NCI-H2029 treated with DMSO at 0.1 percent for 48 hours (cell line): ENCODE results near the gene ABR.
"Not testable (repeated sequence)": the region's sequence is repeated elsewhere in the genome, so short reads cannot be mapped to it uniquely, and the experiment has no call there.

Experiments
- DNase-seq: peaks from one replicate; lab custom pipeline; 2025; lab: John Stamatoyannopoulos, UW

ABR gene

GRCh38 chr17:1008008-1008761, 171.6 kb downstream of the ABR start:
- no peak for DNase-seq

GRCh38 chr17:1007310-1008007, 172.3 kb downstream of the ABR start:
- no peak for DNase-seq

DNA sequence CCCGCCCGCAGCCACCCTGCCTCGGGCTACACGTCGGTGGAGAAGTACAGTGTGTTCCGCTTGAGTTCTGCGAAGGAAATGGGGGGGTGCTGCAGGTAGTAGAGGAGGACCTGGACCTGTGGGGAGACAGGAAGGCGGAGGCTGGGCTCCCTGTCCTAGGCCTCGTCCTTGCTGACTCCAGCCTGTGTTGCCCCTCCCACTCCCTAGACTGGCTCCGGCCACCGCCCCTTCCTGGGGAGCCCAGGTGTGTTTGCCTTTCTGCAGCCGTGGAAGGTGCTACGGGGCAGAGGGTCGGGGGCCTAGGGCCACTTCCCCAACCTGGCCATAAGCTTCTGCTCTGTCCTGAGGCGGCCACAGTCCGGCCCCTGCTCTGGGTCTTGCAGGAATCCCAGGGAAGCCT, 173.7 kb downstream of the ABR start:
- peak; percentile 32 for DNase-seq

DNA sequence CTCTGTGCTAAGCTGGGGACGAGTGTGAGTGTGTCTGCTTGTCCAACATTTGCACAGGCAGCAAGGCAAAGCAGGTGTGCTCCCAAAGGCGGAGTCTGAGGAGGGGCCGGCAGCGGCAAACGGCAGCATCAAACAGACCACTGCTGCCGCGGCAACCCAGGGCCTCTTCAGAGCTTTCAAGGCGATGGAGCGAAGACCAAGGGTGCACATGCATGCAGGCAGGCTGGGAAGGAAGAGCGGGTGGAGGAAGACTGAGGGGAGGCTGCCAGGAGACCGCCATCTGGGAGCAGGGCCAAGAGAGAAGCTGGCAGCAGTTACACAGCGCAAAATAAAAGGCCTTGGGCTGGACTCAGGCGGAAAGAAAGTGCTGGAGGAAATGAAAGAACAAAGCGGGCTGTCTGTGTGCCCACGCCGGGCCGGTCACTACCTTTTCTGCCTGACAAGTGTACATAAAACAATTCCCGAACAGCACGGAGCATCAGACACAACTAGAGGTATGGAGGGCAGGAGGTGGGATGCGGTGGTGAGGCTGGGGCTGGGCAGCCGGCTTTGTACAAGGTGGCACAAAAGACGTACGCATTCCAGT, 174.3 kb downstream of the ABR start:
- peak; percentile 32 for DNase-seq

- DNase-seq: no peak
Measured at GRCh38 chr17:1004769-1005295, 174.9 kb downstream of the ABR start.

GRCh38 chr17:1003972-1004768, 175.6 kb downstream of the ABR start:
- no peak for DNase-seq

- DNase-seq: no peak
Measured at GRCh38 chr17:1003633-1003971, 176.2 kb downstream of the ABR start.

DNA sequence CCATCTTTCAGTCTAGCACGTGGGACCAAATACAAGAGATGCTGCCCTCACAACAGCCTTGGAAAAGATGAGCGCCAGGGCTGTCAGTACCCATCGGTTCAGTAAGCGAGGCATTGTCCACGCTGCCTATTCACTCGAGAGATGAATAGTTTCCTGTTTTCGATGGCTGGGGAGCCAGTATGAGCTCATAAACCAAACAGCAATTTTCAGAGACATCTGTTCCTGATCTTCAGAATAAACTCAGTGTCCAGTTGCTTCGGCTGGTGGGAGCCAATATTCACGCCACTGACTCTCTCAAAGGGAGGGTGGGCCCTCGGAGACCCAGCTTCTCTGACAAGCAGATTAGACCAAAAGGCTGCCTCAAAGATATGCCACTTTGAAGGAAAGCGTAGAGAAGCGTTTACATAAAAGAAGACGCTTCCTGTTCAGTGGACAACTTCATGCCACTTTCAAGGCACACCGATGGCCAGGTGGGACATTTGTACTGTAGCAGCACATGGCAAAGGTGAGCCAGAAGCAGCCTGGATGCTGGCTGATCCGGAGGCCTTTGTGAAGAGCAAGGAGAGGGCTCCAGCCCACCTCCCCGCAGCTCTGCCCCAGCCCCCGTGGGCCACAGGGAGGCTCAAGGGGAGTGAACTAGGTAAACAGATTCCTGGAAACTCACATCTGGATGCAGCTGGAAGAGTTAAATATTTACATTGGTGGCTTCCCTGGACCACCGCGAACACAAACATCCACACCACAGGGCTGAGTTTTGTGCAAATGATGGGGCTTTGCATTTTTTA, 176.8 kb downstream of the ABR start:
- DNase-seq: peak; percentile 13

- no peak for DNase-seq
Measured at GRCh38 chr17:1002412-1002753, 177.4 kb downstream of the ABR start.

DNA sequence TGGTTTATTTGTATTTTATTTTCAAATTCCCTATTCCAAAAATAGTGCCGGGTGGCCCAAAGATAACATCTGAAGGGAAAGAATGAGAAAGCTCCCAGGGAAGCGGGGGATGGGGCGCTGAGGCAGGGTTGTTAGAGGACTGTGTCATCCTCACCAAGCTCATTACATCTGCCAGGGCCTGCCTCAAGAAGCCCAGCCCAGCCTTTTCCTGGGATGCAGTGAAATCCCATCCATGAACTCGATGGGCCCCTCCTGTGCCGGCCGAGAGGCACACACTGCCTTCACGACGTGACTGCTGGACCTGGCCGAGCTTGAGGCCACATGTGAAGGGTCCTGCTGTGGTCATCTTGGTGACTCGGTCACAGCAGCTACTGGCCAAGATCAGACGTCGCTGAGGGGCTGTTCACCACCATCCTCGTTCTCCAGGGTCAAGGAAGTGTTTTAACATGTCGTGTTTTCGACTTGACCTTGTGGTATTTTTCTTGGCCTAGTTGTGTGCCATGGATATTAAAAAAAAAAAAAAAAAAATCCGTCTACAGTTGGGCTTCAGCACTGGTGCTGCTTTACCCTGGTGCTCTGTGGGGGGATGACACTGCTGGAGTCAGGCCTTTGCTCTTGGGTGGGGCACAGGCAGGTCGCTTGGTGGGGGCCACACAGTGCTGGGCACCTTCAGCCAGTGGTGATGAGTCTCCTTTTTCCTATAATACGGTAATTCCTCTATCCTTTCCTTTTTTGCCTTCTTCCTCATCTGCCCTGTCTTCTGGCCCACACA, 178.0 kb downstream of the ABR start:
- DNase-seq: no peak

- DNase-seq: no peak
Measured at GRCh38 chr17:1000597-1001461, 179.0 kb downstream of the ABR start.

GRCh38 chr17:998111-998510, 181.7 kb downstream of the ABR start:
- DNase-seq: no peak

GRCh38 chr17:996554-997344, 183.0 kb downstream of the ABR start, which contains the start of gene TIMM22:
TIMM22 (plus strand) TSS chr17:997129; CDS start chr17:997143, 14 bp downstream.
- DNase-seq: peak; percentile 59

- not testable (repeated sequence) for DNase-seq
Measured at GRCh38 chr17:995324-995723, 184.5 kb downstream of the ABR start.

- DNase-seq: no peak
Measured at GRCh38 chr17:992933-993332, 186.8 kb downstream of the ABR start.

DNA sequence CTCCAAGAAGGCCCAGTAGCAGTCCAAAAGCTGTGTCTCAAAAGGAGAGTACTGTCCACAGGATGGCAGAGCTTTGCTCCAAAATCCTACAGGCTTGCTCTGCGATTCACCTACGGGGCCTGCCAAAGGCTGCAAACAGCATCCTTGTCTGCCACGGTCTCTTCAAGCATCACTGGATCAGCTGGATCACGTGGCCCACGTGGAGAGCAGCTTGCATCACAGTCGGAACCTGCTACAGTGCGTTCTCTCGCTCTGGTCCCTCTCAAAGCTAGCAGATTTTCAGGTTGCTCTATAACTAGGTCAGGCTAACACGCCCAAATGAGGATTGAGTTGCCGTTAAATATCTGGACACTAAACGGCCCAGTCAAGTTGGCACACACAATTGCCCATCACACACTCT, 191.2 kb downstream of the ABR start:
- no peak for DNase-seq

DNA sequence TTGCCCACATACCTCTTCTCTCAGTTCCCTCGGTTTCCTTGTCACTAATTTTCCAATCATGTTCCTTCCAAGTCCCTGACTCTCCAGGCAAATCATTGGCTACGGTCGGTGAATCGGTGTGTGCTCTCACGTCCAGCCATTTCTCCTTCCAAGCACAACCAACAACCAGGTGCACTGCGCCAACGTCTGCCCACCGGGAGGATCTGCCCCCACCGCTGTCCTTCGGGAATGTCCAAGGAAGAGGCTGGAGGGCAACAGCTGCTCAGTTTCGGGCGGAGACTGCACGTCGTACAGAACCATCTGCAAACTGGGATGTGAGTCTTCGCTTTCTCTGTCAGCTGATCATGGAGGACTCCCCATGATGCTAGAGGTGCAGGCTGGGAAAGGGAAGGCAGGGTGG, 191.8 kb downstream of the ABR start:
- no peak for DNase-seq

DNA sequence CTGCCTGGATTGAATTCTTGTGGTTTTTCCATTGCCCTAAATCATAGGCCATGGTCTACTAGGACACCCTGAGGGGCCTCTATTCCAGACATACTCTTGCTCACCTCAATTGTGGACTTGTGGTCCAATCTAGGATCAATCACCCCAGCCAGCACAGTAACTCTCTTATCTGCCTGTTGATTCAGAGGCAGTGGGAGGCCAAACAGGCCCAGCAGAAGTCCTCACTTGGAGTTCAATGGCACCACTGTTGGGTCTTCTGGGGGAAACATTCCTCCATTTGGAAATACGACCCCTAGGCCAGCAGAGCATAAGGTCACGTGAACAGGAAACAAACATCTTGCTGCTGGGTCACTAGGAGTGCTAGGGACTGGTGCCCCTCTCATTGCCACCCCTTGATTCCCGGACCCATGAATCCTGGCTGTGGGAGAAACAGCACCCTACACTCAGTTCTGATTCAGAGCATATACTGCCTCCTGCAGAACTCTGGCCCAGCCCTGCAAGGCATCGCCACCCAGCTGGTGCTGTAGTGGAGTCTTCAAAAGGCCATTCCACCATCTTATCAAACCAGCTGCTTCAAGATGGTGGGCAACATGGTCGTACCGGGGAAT, 193.4 kb downstream of the ABR start:
- DNase-seq: no peak
